Measurements from ENCODE around the gene NR1I3. TPM values are rescaled to one million over a fixed set of nuclear protein-coding genes. Genes with fewer than 3 reads are reported as not detected.
"Not testable (repeated sequence)": the region's sequence is repeated elsewhere in the genome, so short reads cannot be mapped to it uniquely, and the experiment has no call there.

NR1I3 gene
- total and polyA plus RNA-seq, 4 donors = 0.17 TPM; not detected in 3

DNA sequence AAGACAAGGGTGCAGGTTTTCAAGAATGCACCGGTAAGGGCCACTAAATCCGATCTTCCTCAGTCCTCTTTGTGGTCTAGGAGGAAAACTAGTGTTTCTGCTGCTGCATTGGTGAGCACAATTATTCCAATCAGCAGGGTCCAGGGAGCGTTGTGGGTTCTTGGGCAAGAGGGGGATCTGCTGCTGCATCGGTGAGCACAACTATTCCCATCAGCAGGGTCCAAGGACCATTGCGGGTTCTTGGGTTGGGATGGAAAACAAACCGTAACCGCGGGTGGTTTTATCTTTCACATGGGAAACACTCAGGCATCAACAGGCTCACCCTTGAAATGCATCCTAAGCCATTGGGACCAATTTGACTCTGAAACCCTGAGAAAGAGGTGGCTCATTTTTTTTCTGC lies 13.6 kb upstream of the NR1I3 start:
- TF ChIP-seq CTCF (IDR thresholded peaks at IDR 0.05; ENCODE audit: control extremely low read depth, extremely low read depth) = no peak
- no peak for ATAC-seq (ENCODE audit: insufficient read depth, low FRiP score)
- Histone ChIP-seq H3K27me3 (ENCODE audit: control insufficient read depth in 3 of 3, insufficient read depth in 3 of 3, low read length in 2 of 3) (no peaks in the 10 kb centered on the region), H3K9ac (ENCODE audit: insufficient read depth in 1 of 2, low read length in 2 of 2) (no peak overlapping the region), H3K4me1 (ENCODE audit: control insufficient read depth in 5 of 5, insufficient read depth in 5 of 5, low read length in 5 of 5) (no peaks in the 10 kb centered on the region), H3K4me3 (no peak overlapping the region), H3K36me3 (ENCODE audit: control insufficient read depth in 4 of 4, insufficient read depth in 4 of 4, low read length in 4 of 4) (no peaks in the 10 kb centered on the region), H3K9me3 (ENCODE audit: control insufficient read depth in 4 of 4, insufficient read depth in 3 of 4, low read length in 3 of 4) (peaks cover 0 to under 1% (median 0%) of the 10 kb centered on the region in 4 donors), H3K27ac (ENCODE audit: low read depth in 1 of 2, low read length in 1 of 2) (no peak overlapping the region)
- no peak for DNase-seq
- WGBS, 2 donors = 97 to 98% methylated on average over 8 of the region's 8 CpGs

- Histone ChIP-seq H3K27ac (ENCODE audit: low read depth in 1 of 2, low read length in 1 of 2) (no peak overlapping the region), H3K27me3 (ENCODE audit: control insufficient read depth in 3 of 3, insufficient read depth in 3 of 3, low read length in 2 of 3) (no peaks in the 10 kb centered on the region), H3K9me3 (ENCODE audit: control insufficient read depth in 4 of 4, insufficient read depth in 3 of 4, low read length in 3 of 4) (no peaks in the 10 kb centered on the region), H3K36me3 (ENCODE audit: control insufficient read depth in 4 of 4, insufficient read depth in 4 of 4, low read length in 4 of 4) (no peaks in the 10 kb centered on the region), H3K9ac (ENCODE audit: insufficient read depth in 1 of 2, low read length in 2 of 2) (no peak overlapping the region), H3K4me1 (ENCODE audit: control insufficient read depth in 5 of 5, insufficient read depth in 5 of 5, low read length in 5 of 5) (no peaks in the 10 kb centered on the region), H3K4me3 (no peak overlapping the region)
- TF ChIP-seq CTCF (IDR thresholded peaks at IDR 0.05; ENCODE audit: control extremely low read depth, extremely low read depth) = no peak
- ATAC-seq (ENCODE audit: insufficient read depth, low FRiP score) (no peak), DNase-seq (no peak)
- 74 to 82% methylated on average over 7 of the region's 7 CpGs for WGBS, 2 donors
Measured at GRCh38 chr1:161250829-161251228, 12.8 kb upstream of the NR1I3 start.

DNA sequence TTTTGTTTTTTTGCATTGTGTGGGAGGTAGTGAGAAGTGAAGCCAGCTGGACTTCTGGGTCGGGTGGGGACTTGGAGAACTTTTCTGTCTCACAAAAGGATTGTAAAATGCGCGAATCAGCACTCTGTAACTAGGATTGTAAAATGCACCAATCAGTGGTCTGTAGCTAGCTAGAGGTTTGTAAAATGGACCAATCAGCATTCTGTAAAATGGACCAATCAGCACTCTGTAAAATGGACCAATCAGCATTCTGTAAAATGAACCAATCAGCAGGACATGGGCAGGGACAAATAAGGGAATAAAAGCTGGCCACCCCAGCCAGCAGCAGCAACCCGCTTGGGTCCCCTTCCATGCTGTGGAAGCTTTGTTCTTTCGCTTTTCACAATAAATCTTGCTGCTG lies 12.1 kb upstream of the NR1I3 start:
- 82 to 93% methylated on average over 5 of the region's 5 CpGs for WGBS, 2 donors
- not testable (repeated sequence) for H3K9me3 ChIP-seq (ENCODE audit: control insufficient read depth in 4 of 4, insufficient read depth in 3 of 4, low read length in 3 of 4); H3K27ac ChIP-seq (ENCODE audit: low read depth in 1 of 2, low read length in 1 of 2); H3K9ac ChIP-seq (ENCODE audit: insufficient read depth in 1 of 2, low read length in 2 of 2); H3K4me3 ChIP-seq; H3K27me3 ChIP-seq (ENCODE audit: control insufficient read depth in 3 of 3, insufficient read depth in 3 of 3, low read length in 2 of 3); H3K4me1 ChIP-seq (ENCODE audit: control insufficient read depth in 5 of 5, insufficient read depth in 5 of 5, low read length in 5 of 5); H3K36me3 ChIP-seq (ENCODE audit: control insufficient read depth in 4 of 4, insufficient read depth in 4 of 4, low read length in 4 of 4); ATAC-seq (ENCODE audit: insufficient read depth, low FRiP score); DNase-seq

GRCh38 chr1:161244888-161245287 lies 6.9 kb upstream of the NR1I3 start:
- no peak overlapping the region for H3K27ac ChIP-seq (ENCODE audit: low read depth in 1 of 2, low read length in 1 of 2)
- ATAC-seq (ENCODE audit: insufficient read depth, low FRiP score) = no peak

More at GRCh38 chr1:161244888-161245287, 6.9 kb upstream of the NR1I3 start:
- Histone ChIP-seq H3K36me3 (ENCODE audit: control insufficient read depth in 4 of 4, insufficient read depth in 4 of 4, low read length in 4 of 4) (no peaks in the 10 kb centered on the region), H3K9ac (ENCODE audit: insufficient read depth in 1 of 2, low read length in 2 of 2) (no peak overlapping the region), H3K4me1 (ENCODE audit: control insufficient read depth in 5 of 5, insufficient read depth in 5 of 5, low read length in 5 of 5) (no peaks in the 10 kb centered on the region), H3K9me3 (ENCODE audit: control insufficient read depth in 4 of 4, insufficient read depth in 3 of 4, low read length in 3 of 4) (no peaks in the 10 kb centered on the region), H3K4me3 (no peak overlapping the region), H3K27me3 (ENCODE audit: control insufficient read depth in 3 of 3, insufficient read depth in 3 of 3, low read length in 2 of 3) (peaks cover 0 to 2% (median 0%) of the 10 kb centered on the region in 3 donors)
- 84% methylated on average over 4 of the region's 4 CpGs for WGBS, 2 donors
- no peak for TF ChIP-seq CTCF (IDR thresholded peaks at IDR 0.05; ENCODE audit: control extremely low read depth, extremely low read depth)
- DNase-seq = no peak
